ENCODE results near the gene FBXL3.
A peak's percentile ranks its signal among the peaks of the same experiment; 100 is the strongest.

The FBXL3 gene

GRCh38 chr13:77026861-77027621 lies at the start of gene FBXL3:
TSS of gene FBXL3 (minus strand) at chr13:77027159. CDS start at chr13:77021860, 5,299 bp downstream.
- TF ChIP-seq ZFX (IDR thresholded peaks at IDR 0.05), result peak; percentile 32; the same call in 1 of the 2 replicates
- TF ChIP-seq CTCF (conservative IDR thresholded peaks at IDR 0.05), result no peak
- H3K27ac ChIP-seq, result peak within 1 kb of the TSS; percentile 92

GRCh38 chr13:77067519-77067918 lies 40.6 kb upstream of the FBXL3 start:
- H3K27ac ChIP-seq, result no peak overlapping the region
- TF ChIP-seq ZFX (IDR thresholded peaks at IDR 0.05) (no peak), CTCF (conservative IDR thresholded peaks at IDR 0.05) (no peak)

GRCh38 chr13:77065461-77066147 lies 38.6 kb upstream of the FBXL3 start:
- no peak overlapping the region for H3K27ac ChIP-seq
- no peak for TF ChIP-seq ZFX (IDR thresholded peaks at IDR 0.05)
- TF ChIP-seq CTCF (conservative IDR thresholded peaks at IDR 0.05), result no peak

- TF ChIP-seq ZFX (IDR thresholded peaks at IDR 0.05) (no peak), CTCF (conservative IDR thresholded peaks at IDR 0.05) (no peak)
Measured at GRCh38 chr13:77062097-77062496, 35.1 kb upstream of the FBXL3 start.

GRCh38 chr13:77061362-77061761 lies 34.4 kb upstream of the FBXL3 start:
- no peak for TF ChIP-seq CTCF (conservative IDR thresholded peaks at IDR 0.05)
- no peak for TF ChIP-seq ZFX (IDR thresholded peaks at IDR 0.05)
- no peak overlapping the region for H3K27ac ChIP-seq

More at GRCh38 chr13:77062097-77062496, 35.1 kb upstream of the FBXL3 start:
- H3K27ac ChIP-seq, result no peak overlapping the region

- peak; percentile 9; the same call in 1 of the 2 replicates for TF ChIP-seq CTCF (conservative IDR thresholded peaks at IDR 0.05)
- TF ChIP-seq ZFX (IDR thresholded peaks at IDR 0.05), result no peak
- H3K27ac ChIP-seq, result no peak overlapping the region
Measured at GRCh38 chr13:77056886-77057285, 29.9 kb upstream of the FBXL3 start.

GRCh38 chr13:77056382-77056781 lies 29.4 kb upstream of the FBXL3 start:
- H3K27ac ChIP-seq, result no peak overlapping the region
- TF ChIP-seq ZFX (IDR thresholded peaks at IDR 0.05), result no peak
- peak; percentile 29 for TF ChIP-seq CTCF (conservative IDR thresholded peaks at IDR 0.05)

Data from C4-2B (cell line).